ENCODE results near the gene TRPM3. TPM values are rescaled to one million over a fixed set of nuclear protein-coding genes. Genes with fewer than 3 reads are reported as not detected.

TRPM3 gene
- total and polyA plus RNA-seq, 4 donors: 0.07 to 0.89 (median 0.67) TPM

DNA sequence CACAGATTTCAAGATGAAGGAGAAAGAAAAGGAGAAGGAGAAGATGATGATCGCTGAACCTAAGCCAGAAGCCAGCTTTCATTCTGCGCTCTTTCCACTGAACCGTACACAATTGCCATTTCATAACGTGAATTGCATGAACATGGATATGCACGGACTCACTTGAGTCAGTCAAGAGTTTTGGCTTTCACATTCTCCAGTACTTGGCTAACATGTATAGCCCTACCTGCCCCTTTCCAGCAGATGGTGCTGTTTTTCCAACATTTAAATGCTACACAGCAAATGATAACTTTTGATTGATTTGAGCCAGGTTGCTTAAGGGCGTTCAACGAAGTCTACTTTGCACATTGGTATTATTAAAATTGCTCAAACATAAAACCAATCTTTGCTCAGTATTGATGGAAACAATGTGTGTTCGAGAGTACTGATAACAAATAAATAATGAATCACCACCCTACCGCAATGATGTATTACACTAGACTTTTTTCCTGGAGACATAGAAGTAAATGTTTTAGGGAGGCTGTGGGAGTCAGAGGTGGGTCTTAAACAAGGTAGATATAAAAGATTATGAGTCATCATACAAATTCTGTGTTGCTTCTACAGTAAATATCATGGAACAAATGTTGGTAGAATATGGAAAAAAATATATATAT lies 196.4 kb downstream of the TRPM3 start:
- no peak for DNase-seq (ENCODE audit: low spot score)
- H3K9me3 ChIP-seq (ENCODE audit: control insufficient read depth in 4 of 4, low read length in 3 of 4): no peaks in the 10 kb centered on the region
- no peak overlapping the region for H3K27ac ChIP-seq (ENCODE audit: low read depth in 1 of 2, low read length in 2 of 2)
- H3K4me3 ChIP-seq (ENCODE audit: low read depth in 1 of 3, low read length in 3 of 3): peak overlapping the region in 1 of 3 donors; percentile 41
- WGBS: 7% methylated on average over 9 of the region's 9 CpGs
- H3K4me1 ChIP-seq (ENCODE audit: control insufficient read depth in 4 of 4, insufficient read depth in 4 of 4, low read length in 3 of 4): peaks cover 0 to 4% (median 1%) of the 10 kb centered on the region in 4 donors
- no peaks in the 10 kb centered on the region for H3K27me3 ChIP-seq (ENCODE audit: control insufficient read depth in 4 of 4, insufficient read depth in 4 of 4, low read length in 3 of 4)
- TF ChIP-seq RXRA (IDR thresholded peaks at IDR 0.05) (peak in 1 of 2 donors; percentile 29), EGR1 (IDR thresholded peaks at IDR 0.05; ENCODE audit: low read depth in 2 of 2) (no peak), GABPA (IDR thresholded peaks at IDR 0.05 in 1 of 2, conservative IDR thresholded peaks at IDR 0.05 in 1 of 2) (no peak), RAD21 (IDR thresholded peaks at IDR 0.05) (peak; percentile 98 to 100), TAF1 (conservative IDR thresholded peaks at IDR 0.05) (no peak), SP1 (IDR thresholded peaks at IDR 0.05) (no peak), JUND (IDR thresholded peaks at IDR 0.05) (no peak), NR2F2 (IDR thresholded peaks at IDR 0.05) (no peak), YY1 (IDR thresholded peaks at IDR 0.05) (no peak), HNF4A (conservative IDR thresholded peaks at IDR 0.05) (peak in 1 of 2 donors; percentile 32), FOXA1 (IDR thresholded peaks at IDR 0.05) (no peak), HNF4G (IDR thresholded peaks at IDR 0.05) (no peak), FOXA2 (IDR thresholded peaks at IDR 0.05) (no peak)
- TF ChIP-seq, protein P1, sequence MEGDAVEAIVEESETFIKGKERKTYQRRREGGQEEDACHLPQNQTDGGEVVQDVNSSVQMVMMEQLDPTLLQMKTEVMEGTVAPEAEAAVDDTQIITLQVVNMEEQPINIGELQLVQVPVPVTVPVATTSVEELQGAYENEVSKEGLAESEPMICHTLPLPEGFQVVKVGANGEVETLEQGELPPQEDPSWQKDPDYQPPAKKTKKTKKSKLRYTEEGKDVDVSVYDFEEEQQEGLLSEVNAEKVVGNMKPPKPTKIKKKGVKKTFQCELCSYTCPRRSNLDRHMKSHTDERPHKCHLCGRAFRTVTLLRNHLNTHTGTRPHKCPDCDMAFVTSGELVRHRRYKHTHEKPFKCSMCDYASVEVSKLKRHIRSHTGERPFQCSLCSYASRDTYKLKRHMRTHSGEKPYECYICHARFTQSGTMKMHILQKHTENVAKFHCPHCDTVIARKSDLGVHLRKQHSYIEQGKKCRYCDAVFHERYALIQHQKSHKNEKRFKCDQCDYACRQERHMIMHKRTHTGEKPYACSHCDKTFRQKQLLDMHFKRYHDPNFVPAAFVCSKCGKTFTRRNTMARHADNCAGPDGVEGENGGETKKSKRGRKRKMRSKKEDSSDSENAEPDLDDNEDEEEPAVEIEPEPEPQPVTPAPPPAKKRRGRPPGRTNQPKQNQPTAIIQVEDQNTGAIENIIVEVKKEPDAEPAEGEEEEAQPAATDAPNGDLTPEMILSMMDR (IDR thresholded peaks at IDR 0.05; ENCODE audit: low read depth, low read length, missing input control): peak; percentile 95
- TF ChIP-seq, protein P2, sequence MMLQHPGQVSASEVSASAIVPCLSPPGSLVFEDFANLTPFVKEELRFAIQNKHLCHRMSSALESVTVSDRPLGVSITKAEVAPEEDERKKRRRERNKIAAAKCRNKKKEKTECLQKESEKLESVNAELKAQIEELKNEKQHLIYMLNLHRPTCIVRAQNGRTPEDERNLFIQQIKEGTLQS (IDR thresholded peaks at IDR 0.05): no peak
- TF ChIP-seq, protein P3, sequence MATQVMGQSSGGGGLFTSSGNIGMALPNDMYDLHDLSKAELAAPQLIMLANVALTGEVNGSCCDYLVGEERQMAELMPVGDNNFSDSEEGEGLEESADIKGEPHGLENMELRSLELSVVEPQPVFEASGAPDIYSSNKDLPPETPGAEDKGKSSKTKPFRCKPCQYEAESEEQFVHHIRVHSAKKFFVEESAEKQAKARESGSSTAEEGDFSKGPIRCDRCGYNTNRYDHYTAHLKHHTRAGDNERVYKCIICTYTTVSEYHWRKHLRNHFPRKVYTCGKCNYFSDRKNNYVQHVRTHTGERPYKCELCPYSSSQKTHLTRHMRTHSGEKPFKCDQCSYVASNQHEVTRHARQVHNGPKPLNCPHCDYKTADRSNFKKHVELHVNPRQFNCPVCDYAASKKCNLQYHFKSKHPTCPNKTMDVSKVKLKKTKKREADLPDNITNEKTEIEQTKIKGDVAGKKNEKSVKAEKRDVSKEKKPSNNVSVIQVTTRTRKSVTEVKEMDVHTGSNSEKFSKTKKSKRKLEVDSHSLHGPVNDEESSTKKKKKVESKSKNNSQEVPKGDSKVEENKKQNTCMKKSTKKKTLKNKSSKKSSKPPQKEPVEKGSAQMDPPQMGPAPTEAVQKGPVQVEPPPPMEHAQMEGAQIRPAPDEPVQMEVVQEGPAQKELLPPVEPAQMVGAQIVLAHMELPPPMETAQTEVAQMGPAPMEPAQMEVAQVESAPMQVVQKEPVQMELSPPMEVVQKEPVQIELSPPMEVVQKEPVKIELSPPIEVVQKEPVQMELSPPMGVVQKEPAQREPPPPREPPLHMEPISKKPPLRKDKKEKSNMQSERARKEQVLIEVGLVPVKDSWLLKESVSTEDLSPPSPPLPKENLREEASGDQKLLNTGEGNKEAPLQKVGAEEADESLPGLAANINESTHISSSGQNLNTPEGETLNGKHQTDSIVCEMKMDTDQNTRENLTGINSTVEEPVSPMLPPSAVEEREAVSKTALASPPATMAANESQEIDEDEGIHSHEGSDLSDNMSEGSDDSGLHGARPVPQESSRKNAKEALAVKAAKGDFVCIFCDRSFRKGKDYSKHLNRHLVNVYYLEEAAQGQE (IDR thresholded peaks at IDR 0.05): no peak
- TF ChIP-seq, protein P4, sequence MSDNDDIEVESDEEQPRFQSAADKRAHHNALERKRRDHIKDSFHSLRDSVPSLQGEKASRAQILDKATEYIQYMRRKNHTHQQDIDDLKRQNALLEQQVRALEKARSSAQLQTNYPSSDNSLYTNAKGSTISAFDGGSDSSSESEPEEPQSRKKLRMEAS (IDR thresholded peaks at IDR 0.05): no peak
- TF ChIP-seq, protein P5, sequence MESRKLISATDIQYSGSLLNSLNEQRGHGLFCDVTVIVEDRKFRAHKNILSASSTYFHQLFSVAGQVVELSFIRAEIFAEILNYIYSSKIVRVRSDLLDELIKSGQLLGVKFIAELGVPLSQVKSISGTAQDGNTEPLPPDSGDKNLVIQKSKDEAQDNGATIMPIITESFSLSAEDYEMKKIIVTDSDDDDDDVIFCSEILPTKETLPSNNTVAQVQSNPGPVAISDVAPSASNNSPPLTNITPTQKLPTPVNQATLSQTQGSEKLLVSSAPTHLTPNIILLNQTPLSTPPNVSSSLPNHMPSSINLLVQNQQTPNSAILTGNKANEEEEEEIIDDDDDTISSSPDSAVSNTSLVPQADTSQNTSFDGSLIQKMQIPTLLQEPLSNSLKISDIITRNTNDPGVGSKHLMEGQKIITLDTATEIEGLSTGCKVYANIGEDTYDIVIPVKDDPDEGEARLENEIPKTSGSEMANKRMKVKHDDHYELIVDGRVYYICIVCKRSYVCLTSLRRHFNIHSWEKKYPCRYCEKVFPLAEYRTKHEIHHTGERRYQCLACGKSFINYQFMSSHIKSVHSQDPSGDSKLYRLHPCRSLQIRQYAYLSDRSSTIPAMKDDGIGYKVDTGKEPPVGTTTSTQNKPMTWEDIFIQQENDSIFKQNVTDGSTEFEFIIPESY (IDR thresholded peaks at IDR 0.05): no peak
- H3K36me3 ChIP-seq (ENCODE audit: control insufficient read depth in 4 of 4, insufficient read depth in 3 of 4, low read depth in 1 of 4, low read length in 3 of 4): peaks cover 0 to 1% (median 0%) of the 10 kb centered on the region in 4 donors
- peak overlapping the region in 1 of 2 donors; percentile 27 for H3K9ac ChIP-seq (ENCODE audit: low read depth in 1 of 2, low read length in 2 of 2)

Data from liver (tissue), 9 donors.